ENCODE measurements around the gene MMP15. TPM values are rescaled to one million over a fixed set of nuclear protein-coding genes. Genes with fewer than 3 reads are reported as not detected.

Gene MMP15
- total and polyA plus RNA-seq, 2 donors (not counting 3 experiments of a cell fraction or from before 2014, with no cell fraction given): 12.6 to 16.0 TPM

DNA sequence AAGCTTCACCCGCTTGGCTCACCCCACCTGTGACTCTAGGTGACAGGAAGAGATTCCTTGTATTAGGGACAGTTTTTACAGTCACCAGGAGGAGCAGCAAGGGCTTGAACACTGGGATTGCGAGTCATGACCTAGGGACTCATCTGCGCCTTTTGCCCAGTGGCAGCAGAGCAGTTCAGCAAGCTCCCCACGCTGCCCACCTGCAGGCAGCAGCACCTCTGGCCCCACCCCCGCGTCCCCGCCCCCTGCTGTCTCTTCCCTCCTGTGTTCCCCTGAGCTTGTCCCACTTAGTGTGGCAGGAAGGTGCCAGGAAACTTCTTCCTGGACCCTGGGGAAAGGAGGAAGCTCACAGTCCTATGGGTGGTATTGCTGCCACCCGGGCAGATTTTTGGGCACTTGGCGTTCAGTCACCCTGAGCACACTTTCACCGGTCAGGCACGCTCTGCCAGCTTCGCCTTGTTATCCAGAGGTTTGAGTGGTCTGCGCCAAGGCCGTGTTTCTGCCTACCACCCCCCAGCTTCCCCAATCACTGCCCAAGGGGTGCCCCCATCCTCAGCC is 8.7 kb downstream of the MMP15 start:
- Histone ChIP-seq H3K4me2 (ENCODE audit: insufficient read depth, low read length) (no peak overlapping the region), H3K27ac (ENCODE audit: insufficient read depth, low read depth, low read length) (no peak overlapping the region), H3K4me1 (ENCODE audit: control insufficient read depth, extremely low read depth, insufficient read depth, low read length) (no peaks in the 10 kb centered on the region), H3K9me3 (replicated peaks; ENCODE audit: control insufficient read depth, insufficient read depth, low read length) (no peaks in the 10 kb centered on the region), H3K36me3 (ENCODE audit: control insufficient read depth in 2 of 2, extremely low read depth in 1 of 2, insufficient read depth in 2 of 2, low read length in 2 of 2) (no peaks in the 10 kb centered on the region), H3K79me2 (ENCODE audit: control insufficient read depth, insufficient read depth, low read length) (no peaks in the 10 kb centered on the region), H3K4me3 (replicated peaks in 1 of 3; ENCODE audit: insufficient read depth in 1 of 3, low read depth in 1 of 3, low read length in 3 of 3) (no peak overlapping the region), H2AFZ (ENCODE audit: low read depth, low read length) (no peak overlapping the region), H3K9ac (replicated peaks; ENCODE audit: extremely low read depth, insufficient read depth, low read length) (no peak overlapping the region), H3K27me3 (ENCODE audit: control insufficient read depth in 2 of 2, insufficient read depth in 2 of 2, low read length in 2 of 2) (no peaks in the 10 kb centered on the region), H4K20me1 (replicated peaks; ENCODE audit: control insufficient read depth, extremely low read depth, insufficient read depth, low read length) (no peaks in the 10 kb centered on the region), H3K9me1 (replicated peaks; ENCODE audit: control insufficient read depth, extremely low read depth, insufficient read depth, low read length) (no peaks in the 10 kb centered on the region)
- no peak for TF ChIP-seq MYC (IDR thresholded peaks at IDR 0.05; ENCODE audit: low read depth, low read length)
- no peak for TF ChIP-seq GATA2 (IDR thresholded peaks at IDR 0.05; ENCODE audit: insufficient read depth, insufficient read length, low read depth, low read length)
- TF ChIP-seq EZH2 (IDR thresholded peaks at IDR 0.05; ENCODE audit: borderline replicate concordance, low read depth, low read length, severe bottlenecking): no peak
- no peak for TF ChIP-seq POLR2AphosphoS5 (IDR thresholded peaks at IDR 0.05; ENCODE audit: insufficient read depth, low read depth, low read length)
- TF ChIP-seq JUN (IDR thresholded peaks at IDR 0.05; ENCODE audit: borderline replicate concordance, insufficient read depth, insufficient read length, low read depth): no peak
- TF ChIP-seq, protein P1, sequence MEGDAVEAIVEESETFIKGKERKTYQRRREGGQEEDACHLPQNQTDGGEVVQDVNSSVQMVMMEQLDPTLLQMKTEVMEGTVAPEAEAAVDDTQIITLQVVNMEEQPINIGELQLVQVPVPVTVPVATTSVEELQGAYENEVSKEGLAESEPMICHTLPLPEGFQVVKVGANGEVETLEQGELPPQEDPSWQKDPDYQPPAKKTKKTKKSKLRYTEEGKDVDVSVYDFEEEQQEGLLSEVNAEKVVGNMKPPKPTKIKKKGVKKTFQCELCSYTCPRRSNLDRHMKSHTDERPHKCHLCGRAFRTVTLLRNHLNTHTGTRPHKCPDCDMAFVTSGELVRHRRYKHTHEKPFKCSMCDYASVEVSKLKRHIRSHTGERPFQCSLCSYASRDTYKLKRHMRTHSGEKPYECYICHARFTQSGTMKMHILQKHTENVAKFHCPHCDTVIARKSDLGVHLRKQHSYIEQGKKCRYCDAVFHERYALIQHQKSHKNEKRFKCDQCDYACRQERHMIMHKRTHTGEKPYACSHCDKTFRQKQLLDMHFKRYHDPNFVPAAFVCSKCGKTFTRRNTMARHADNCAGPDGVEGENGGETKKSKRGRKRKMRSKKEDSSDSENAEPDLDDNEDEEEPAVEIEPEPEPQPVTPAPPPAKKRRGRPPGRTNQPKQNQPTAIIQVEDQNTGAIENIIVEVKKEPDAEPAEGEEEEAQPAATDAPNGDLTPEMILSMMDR (IDR thresholded peaks at IDR 0.05; ENCODE audit: extremely low read depth in 1 of 2, insufficient read depth in 1 of 2, low read depth in 1 of 2, low read length in 2 of 2): no peak
- TF ChIP-seq FOS (IDR thresholded peaks at IDR 0.05; ENCODE audit: borderline replicate concordance, insufficient read depth, low read length): no peak
- no peak for TF ChIP-seq POLR2A (IDR thresholded peaks at IDR 0.05; ENCODE audit: low read depth, low read length)
- no peak for DNase-seq (ENCODE audit: low read depth, low spot score)
- ChIA-PET POLR2A (no interaction called here), CTCF (interaction anchor here (1.4 kb wide), 1 partner anchor 15 kb away, joined by 6 read pairs; no protein-coding TSS in a partner anchor)
- BruUV-seq (replicated peaks): no TSS peak
- FAIRE-seq: no peak
- dilution Hi-C loops (cut with MboI; ENCODE audit: extremely low pct_ligation_motif_present, low sequenced_read_pairs) (no loop called here), intact Hi-C loops (cut with micrococcal nuclease) (no loop called here)

All from endothelial cell of umbilical vein (primary cell).